Activated naive CD8-positive, alpha-beta T cell treated with anti-CD3 and anti-CD28 coated beads, Interleukin-2, amount 50 U/mL, for 24 hours (primary cell): ENCODE measurements around the gene KLF15.

Experiments
- ATAC-seq: fragments of 150-1000 bp; cut with Tn5 transposase; one replicate; pipeline ENCODE4 v1.10.0; 2021
- DNase-seq: peaks from one replicate; pipeline ENCODE4 v3.0.0; 2021
- H3K27ac Mint-ChIP-seq: one replicate; pipeline ENCODE4 v1.8.0; 2021; ENCODE audit warnings: mild to moderate bottlenecking, mixed read lengths
- H3K27me3 Mint-ChIP-seq: one replicate; pipeline ENCODE4 v1.8.0; 2021; ENCODE audit warnings: mixed read lengths
- H3K36me3 Mint-ChIP-seq: one replicate; pipeline ENCODE4 v1.8.0; 2021; ENCODE audit warnings: low read depth, mixed read lengths
- H3K4me1 Mint-ChIP-seq: one replicate; pipeline ENCODE4 v1.8.0; 2021; ENCODE audit warnings: mixed read lengths
- H3K4me3 Mint-ChIP-seq: one replicate; pipeline ENCODE4 v1.8.0; 2021; ENCODE audit warnings: mild to moderate bottlenecking, moderate library complexity, mixed read lengths
- H3K9me3 Mint-ChIP-seq: one replicate; pipeline ENCODE4 v1.8.0; 2021; ENCODE audit warnings: mixed read lengths

Gene KLF15

GRCh38 chr3:126349611-126350501, 7.4 kb downstream of the KLF15 start:
- H3K27ac Mint-ChIP-seq: no peak overlapping the region
- H3K4me1 Mint-ChIP-seq: no peaks in the 10 kb centered on the region
- ATAC-seq (no peak), DNase-seq (no peak)
- no peaks in the 10 kb centered on the region for H3K27me3 Mint-ChIP-seq
- no peaks in the 10 kb centered on the region for H3K36me3 Mint-ChIP-seq
- H3K4me3 Mint-ChIP-seq: no peak overlapping the region
- no peaks in the 10 kb centered on the region for H3K9me3 Mint-ChIP-seq

- Mint-ChIP-seq H3K4me1 (no peaks in the 10 kb centered on the region), H3K27ac (no peak overlapping the region), H3K9me3 (no peaks in the 10 kb centered on the region), H3K27me3 (no peaks in the 10 kb centered on the region), H3K36me3 (no peaks in the 10 kb centered on the region), H3K4me3 (no peak overlapping the region)
- ATAC-seq: no peak
- no peak for DNase-seq
These were observed 8.1 kb downstream of the KLF15 start for GRCh38 chr3:126349071-126349470.

GRCh38 chr3:126348308-126348920, 8.8 kb downstream of the KLF15 start:
- DNase-seq (no peak), ATAC-seq (no peak)
- H3K27ac Mint-ChIP-seq: no peak overlapping the region
- no peaks in the 10 kb centered on the region for H3K27me3 Mint-ChIP-seq
- H3K4me3 Mint-ChIP-seq: no peak overlapping the region
- no peaks in the 10 kb centered on the region for H3K4me1 Mint-ChIP-seq
- H3K36me3 Mint-ChIP-seq: no peaks in the 10 kb centered on the region
- no peaks in the 10 kb centered on the region for H3K9me3 Mint-ChIP-seq

GRCh38 chr3:126347543-126348161, 9.6 kb downstream of the KLF15 start:
- DNase-seq: no peak
- H3K27me3 Mint-ChIP-seq: no peaks in the 10 kb centered on the region
- H3K9me3 Mint-ChIP-seq: no peaks in the 10 kb centered on the region
- H3K4me3 Mint-ChIP-seq: no peak overlapping the region
- H3K36me3 Mint-ChIP-seq: no peaks in the 10 kb centered on the region
- H3K27ac Mint-ChIP-seq: no peak overlapping the region
- ATAC-seq: no peak
- H3K4me1 Mint-ChIP-seq: no peaks in the 10 kb centered on the region

- no peaks in the 10 kb centered on the region for H3K36me3 Mint-ChIP-seq
- H3K4me1 Mint-ChIP-seq: no peaks in the 10 kb centered on the region
- H3K27ac Mint-ChIP-seq: no peak overlapping the region
- H3K27me3 Mint-ChIP-seq: no peaks in the 10 kb centered on the region
- no peak overlapping the region for H3K4me3 Mint-ChIP-seq
- ATAC-seq (no peak), DNase-seq (no peak)
- no peaks in the 10 kb centered on the region for H3K9me3 Mint-ChIP-seq
These were observed 10.7 kb downstream of the KLF15 start for GRCh38 chr3:126346466-126346865.

- no peaks in the 10 kb centered on the region for H3K27me3 Mint-ChIP-seq
- ATAC-seq (no peak), DNase-seq (no peak)
- H3K4me3 Mint-ChIP-seq: no peak overlapping the region
- no peak overlapping the region for H3K27ac Mint-ChIP-seq
- no peaks in the 10 kb centered on the region for H3K36me3 Mint-ChIP-seq
- no peaks in the 10 kb centered on the region for H3K9me3 Mint-ChIP-seq
- no peaks in the 10 kb centered on the region for H3K4me1 Mint-ChIP-seq
These were observed 11.4 kb downstream of the KLF15 start for GRCh38 chr3:126345641-126346460.

- DNase-seq (no peak), ATAC-seq (no peak)
- Mint-ChIP-seq H3K4me3 (no peak overlapping the region), H3K27ac (no peak overlapping the region), H3K9me3 (no peaks in the 10 kb centered on the region), H3K36me3 (no peaks in the 10 kb centered on the region), H3K4me1 (no peaks in the 10 kb centered on the region), H3K27me3 (no peaks in the 10 kb centered on the region)
These were observed 12.0 kb downstream of the KLF15 start for GRCh38 chr3:126345231-126345630.

GRCh38 chr3:126344380-126345041, 12.7 kb downstream of the KLF15 start:
- no peak for ATAC-seq
- no peak overlapping the region for H3K4me3 Mint-ChIP-seq

GRCh38 chr3:126343649-126344035, 13.6 kb downstream of the KLF15 start:
- no peak for ATAC-seq
- DNase-seq: no peak
- Mint-ChIP-seq H3K4me1 (no peaks in the 10 kb centered on the region), H3K36me3 (no peaks in the 10 kb centered on the region), H3K9me3 (no peaks in the 10 kb centered on the region), H3K27ac (no peak overlapping the region), H3K4me3 (no peak overlapping the region), H3K27me3 (peaks cover 2% of the 10 kb centered on the region)

More at GRCh38 chr3:126344380-126345041, 12.7 kb downstream of the KLF15 start:
- H3K27ac Mint-ChIP-seq: no peak overlapping the region
- H3K9me3 Mint-ChIP-seq: no peaks in the 10 kb centered on the region
- no peaks in the 10 kb centered on the region for H3K27me3 Mint-ChIP-seq
- no peaks in the 10 kb centered on the region for H3K36me3 Mint-ChIP-seq
- H3K4me1 Mint-ChIP-seq: no peaks in the 10 kb centered on the region
- no peak for DNase-seq

GRCh38 chr3:126342991-126343648, 14.1 kb downstream of the KLF15 start:
- Mint-ChIP-seq H3K9me3 (no peaks in the 10 kb centered on the region), H3K36me3 (no peaks in the 10 kb centered on the region), H3K27ac (no peak overlapping the region), H3K27me3 (peaks cover 5% of the 10 kb centered on the region), H3K4me1 (no peaks in the 10 kb centered on the region), H3K4me3 (no peak overlapping the region)
- no peak for DNase-seq
- no peak for ATAC-seq

GRCh38 chr3:126342211-126342610, 15.0 kb downstream of the KLF15 start:
- Mint-ChIP-seq H3K4me1 (no peaks in the 10 kb centered on the region), H3K36me3 (no peaks in the 10 kb centered on the region)
- ATAC-seq: no peak

GRCh38 chr3:126341755-126342150, 15.5 kb downstream of the KLF15 start:
- H3K27me3 Mint-ChIP-seq: peaks cover 5% of the 10 kb centered on the region
- no peaks in the 10 kb centered on the region for H3K36me3 Mint-ChIP-seq
- no peaks in the 10 kb centered on the region for H3K4me1 Mint-ChIP-seq
- ATAC-seq (no peak), DNase-seq (no peak)
- H3K27ac Mint-ChIP-seq: no peak overlapping the region
- no peaks in the 10 kb centered on the region for H3K9me3 Mint-ChIP-seq
- H3K4me3 Mint-ChIP-seq: no peak overlapping the region

More at GRCh38 chr3:126342211-126342610, 15.0 kb downstream of the KLF15 start:
- no peak overlapping the region for H3K27ac Mint-ChIP-seq
- H3K9me3 Mint-ChIP-seq: no peaks in the 10 kb centered on the region
- no peak for DNase-seq
- H3K4me3 Mint-ChIP-seq: no peak overlapping the region
- H3K27me3 Mint-ChIP-seq: peaks cover 5% of the 10 kb centered on the region

- DNase-seq: no peak
- peaks cover 5% of the 10 kb centered on the region for H3K27me3 Mint-ChIP-seq
- H3K9me3 Mint-ChIP-seq: no peaks in the 10 kb centered on the region
- ATAC-seq: no peak
- no peak overlapping the region for H3K27ac Mint-ChIP-seq
- no peak overlapping the region for H3K4me3 Mint-ChIP-seq
- no peaks in the 10 kb centered on the region for H3K4me1 Mint-ChIP-seq
- H3K36me3 Mint-ChIP-seq: no peaks in the 10 kb centered on the region
These were observed 16.1 kb downstream of the KLF15 start for GRCh38 chr3:126340943-126341754.
